NT2/D1 (cell line): ENCODE data around the gene UAP1.

ENCODE experiments used
- SUZ12 ChIP-seq: IDR thresholded peaks from 2 replicates; pipeline ENCODE4 v1.6.1; 2011; ENCODE audit not compliant: insufficient read length, insufficient read depth; ENCODE audit errors: extremely low read depth
- YY1 ChIP-seq: IDR thresholded peaks from 2 replicates; pipeline ENCODE4 v1.6.1; 2011; ENCODE audit not compliant: insufficient read length, insufficient read depth

DNA sequence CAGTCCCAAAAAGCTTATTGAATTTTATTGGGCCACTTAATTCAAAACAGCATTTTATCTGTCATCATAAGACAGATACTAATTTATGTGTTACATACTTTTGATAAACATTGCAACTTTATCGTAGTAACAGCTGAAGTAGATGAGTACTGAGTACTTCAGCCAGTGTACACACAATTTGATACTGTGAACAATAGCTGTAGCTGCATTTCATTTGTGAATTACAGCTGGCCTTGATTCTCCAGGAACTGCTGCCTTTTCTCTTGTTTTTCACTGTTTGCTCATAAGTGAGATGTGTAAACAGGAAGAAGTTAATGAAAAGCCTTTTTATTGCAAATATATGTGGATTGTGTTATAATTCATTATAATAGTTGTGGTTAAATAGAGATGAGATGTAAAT lies 10.2 kb downstream of the UAP1 start:
- TF ChIP-seq SUZ12, result no peak
- no peak for TF ChIP-seq YY1
